ENCODE results near the gene TMEM121.

- TF ChIP-seq CTCF (IDR thresholded peaks at IDR 0.05) (no peak), POLR2A (IDR thresholded peaks at IDR 0.05) (no peak), POLR2AphosphoS5 (IDR thresholded peaks at IDR 0.05) (no peak), EP300 (IDR thresholded peaks at IDR 0.05; ENCODE audit: low read depth) (no peak)
These were observed 42.7 kb downstream of the TMEM121 start for GRCh38 chr14:105568859-105569766.
